ENCODE measurements around the gene UBAC2.

DNA sequence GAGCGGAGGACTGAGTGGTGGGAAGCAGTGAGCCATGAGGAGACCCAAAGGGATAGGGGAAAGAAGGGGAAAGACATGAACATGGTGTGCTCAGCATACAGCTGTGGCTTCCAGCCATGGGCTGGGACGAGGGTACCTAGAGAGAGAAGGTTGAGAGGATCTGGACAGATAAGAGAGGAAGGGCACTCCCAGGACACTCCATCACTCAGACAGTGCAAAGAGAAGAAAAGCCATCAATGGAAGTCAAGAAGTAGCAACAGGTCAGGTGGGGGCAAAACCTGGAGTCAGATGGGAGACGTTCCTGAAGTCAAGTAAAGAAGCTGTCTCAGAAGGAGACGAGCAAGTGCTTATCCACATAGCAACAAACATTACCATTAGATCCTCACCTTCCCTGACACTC lies 40.2 kb upstream of the UBAC2 start:
- TF ChIP-seq, protein P1, sequence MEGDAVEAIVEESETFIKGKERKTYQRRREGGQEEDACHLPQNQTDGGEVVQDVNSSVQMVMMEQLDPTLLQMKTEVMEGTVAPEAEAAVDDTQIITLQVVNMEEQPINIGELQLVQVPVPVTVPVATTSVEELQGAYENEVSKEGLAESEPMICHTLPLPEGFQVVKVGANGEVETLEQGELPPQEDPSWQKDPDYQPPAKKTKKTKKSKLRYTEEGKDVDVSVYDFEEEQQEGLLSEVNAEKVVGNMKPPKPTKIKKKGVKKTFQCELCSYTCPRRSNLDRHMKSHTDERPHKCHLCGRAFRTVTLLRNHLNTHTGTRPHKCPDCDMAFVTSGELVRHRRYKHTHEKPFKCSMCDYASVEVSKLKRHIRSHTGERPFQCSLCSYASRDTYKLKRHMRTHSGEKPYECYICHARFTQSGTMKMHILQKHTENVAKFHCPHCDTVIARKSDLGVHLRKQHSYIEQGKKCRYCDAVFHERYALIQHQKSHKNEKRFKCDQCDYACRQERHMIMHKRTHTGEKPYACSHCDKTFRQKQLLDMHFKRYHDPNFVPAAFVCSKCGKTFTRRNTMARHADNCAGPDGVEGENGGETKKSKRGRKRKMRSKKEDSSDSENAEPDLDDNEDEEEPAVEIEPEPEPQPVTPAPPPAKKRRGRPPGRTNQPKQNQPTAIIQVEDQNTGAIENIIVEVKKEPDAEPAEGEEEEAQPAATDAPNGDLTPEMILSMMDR (IDR thresholded peaks at IDR 0.05), result no peak
- TF ChIP-seq POLR2A (IDR thresholded peaks at IDR 0.05), result no peak

All from tibial nerve (tissue), 3 donors.